Keratinocyte (primary cell): ENCODE measurements around the gene CFAP61.

Experiments
- CTCF ChIP-seq, 3 experiments: IDR thresholded peaks in 1 of 3; conservative IDR thresholded peaks in 1 of 3; optimal IDR thresholded peaks in 1 of 3; 2 replicates in 2 of 3; 3 replicates in 1 of 3; pipeline versions ENCODE3 to v1.5.1; 2011; ENCODE audit warnings: low read length in 3 of 3, mild to moderate bottlenecking in 3 of 3, moderate library complexity in 2 of 3, control low read depth in 1 of 3, inconsistent platforms in 1 of 3; ENCODE audit not compliant: insufficient read depth in 2 of 3; ENCODE audit errors: extremely low read depth in 1 of 3
- EZH2 ChIP-seq: IDR thresholded peaks from one replicate; pipeline ENCODE4 v1.6.1; 2012; ENCODE audit warnings: inconsistent platforms, mild to moderate bottlenecking, low read length, moderate library complexity

- TF ChIP-seq CTCF (optimal IDR thresholded peaks at IDR 0.05 in 1 of 3, IDR thresholded peaks at IDR 0.05 in 1 of 3, conservative IDR thresholded peaks at IDR 0.05 in 1 of 3; ENCODE audit: extremely low read depth in 1 of 3, insufficient read depth in 2 of 3, low read length in 3 of 3) (no peak), EZH2 (no peak)
Measured at GRCh38 chr20:20317621-20318364, 265.5 kb downstream of the CFAP61 start.
